H9 (cell line): ENCODE data around the gene IL36B. TPM values are rescaled to one million over a fixed set of nuclear protein-coding genes. Genes with fewer than 3 reads are reported as not detected.

Experiments used
- DNase-seq: peaks from one replicate; pipeline ENCODE4 v3.0.0-alpha.2; 2017
- H2AFZ ChIP-seq: one replicate; pipeline ENCODE4 v1.6.1; 2013; ENCODE audit warnings: mild to moderate bottlenecking, low read length, control low read depth, moderate library complexity
- H2AK5ac ChIP-seq: 2 replicates; pipeline ENCODE4 v1.6.1; 2013; ENCODE audit warnings: low read length, control low read depth, mixed read lengths; ENCODE audit not compliant: insufficient read length
- H2BK120ac ChIP-seq: one replicate; pipeline ENCODE4 v1.6.1; 2013; ENCODE audit warnings: low read depth, mild to moderate bottlenecking, low read length, control low read depth, inconsistent platforms; ENCODE audit not compliant: poor library complexity, severe bottlenecking
- H2BK12ac ChIP-seq: 2 replicates; pipeline ENCODE4 v1.6.1; 2013; ENCODE audit warnings: low read length, control low read depth, mixed read lengths, low read depth; ENCODE audit not compliant: insufficient read length
- H2BK15ac ChIP-seq: 2 replicates; pipeline ENCODE4 v1.6.1; 2013; ENCODE audit warnings: low read depth, low read length, control low read depth
- H2BK20ac ChIP-seq: one replicate; pipeline ENCODE4 v1.6.1; 2013; ENCODE audit warnings: low read depth, mild to moderate bottlenecking, low read length, control low read depth, inconsistent platforms; ENCODE audit not compliant: poor library complexity, severe bottlenecking
- H2BK5ac ChIP-seq: 2 replicates; pipeline ENCODE4 v1.6.1; 2013; ENCODE audit warnings: low read length, control low read depth, mixed read lengths; ENCODE audit not compliant: insufficient read length
- H3K14ac ChIP-seq: 2 replicates; pipeline ENCODE4 v1.6.1; 2013; ENCODE audit warnings: low read length, control low read depth; ENCODE audit not compliant: insufficient read depth
- H3K18ac ChIP-seq: 2 replicates; pipeline ENCODE4 v1.6.1; 2013; ENCODE audit warnings: low read depth, mild to moderate bottlenecking, mixed read lengths, low read length, control low read depth; ENCODE audit not compliant: insufficient read length
- H3K23ac ChIP-seq: 2 replicates; pipeline ENCODE4 v1.6.1; 2013; ENCODE audit warnings: low read length, control low read depth, mixed read lengths, low read depth; ENCODE audit not compliant: insufficient read length
- H3K23me2 ChIP-seq: 2 replicates; pipeline ENCODE4 v1.6.1; 2013; ENCODE audit warnings: low read depth, mild to moderate bottlenecking, mixed read lengths, low read length, control low read depth; ENCODE audit not compliant: insufficient read length, poor library complexity, severe bottlenecking
- H3K27ac ChIP-seq: 2 replicates; pipeline ENCODE4 v1.5.1; 2013; ENCODE audit warnings: low read length, control low read depth, mixed read lengths, low read depth; ENCODE audit not compliant: insufficient read length
- H3K27me3 ChIP-seq: 2 replicates; pipeline ENCODE4 v1.6.1; 2013; ENCODE audit warnings: low read length, control low read depth, inconsistent platforms; ENCODE audit not compliant: insufficient read depth
- H3K4ac ChIP-seq: 2 replicates; pipeline ENCODE4 v1.6.1; 2013; ENCODE audit warnings: low read depth, mild to moderate bottlenecking, control low read depth, inconsistent platforms, low read length, moderate library complexity
- H3K4me1 ChIP-seq: 2 replicates; pipeline ENCODE4 v1.6.1; 2013; ENCODE audit warnings: low read length, control low read depth, inconsistent platforms; ENCODE audit not compliant: insufficient read depth
- H3K4me2 ChIP-seq: 2 replicates; pipeline ENCODE4 v1.6.1; 2013; ENCODE audit warnings: low read length, control low read depth, mixed read lengths; ENCODE audit not compliant: insufficient read length, insufficient read depth
- H3K56ac ChIP-seq: 2 replicates; pipeline ENCODE4 v1.6.1; 2013; ENCODE audit warnings: low read depth, mild to moderate bottlenecking, mixed read lengths, low read length, control low read depth; ENCODE audit not compliant: insufficient read length
- H3K79me1 ChIP-seq: 2 replicates; pipeline ENCODE4 v1.6.1; 2013; ENCODE audit warnings: low read depth, mild to moderate bottlenecking, moderate library complexity, low read length, control low read depth, inconsistent platforms; ENCODE audit not compliant: insufficient read depth, poor library complexity, severe bottlenecking
- H3K79me2 ChIP-seq: 2 replicates; pipeline ENCODE4 v1.6.1; 2013; ENCODE audit warnings: low read length, control low read depth, inconsistent platforms; ENCODE audit not compliant: insufficient read depth
- H3K9ac ChIP-seq: 2 replicates; pipeline ENCODE4 v1.6.1; 2013; ENCODE audit warnings: low read length, control low read depth, mixed read lengths; ENCODE audit not compliant: insufficient read length; ENCODE audit errors: extremely low read depth
- H3K9me3 ChIP-seq: one replicate; pipeline ENCODE4 v1.6.1; 2013; ENCODE audit warnings: low read depth, low read length, inconsistent platforms; ENCODE audit not compliant: control insufficient read depth
- H3T11ph ChIP-seq: one replicate; pipeline ENCODE4 v1.6.1; 2013; ENCODE audit warnings: mild to moderate bottlenecking, low read length, control low read depth, inconsistent platforms
- H4K20me1 ChIP-seq: one replicate; pipeline ENCODE4 v1.6.1; 2013; ENCODE audit not compliant: control insufficient read depth, insufficient read length, insufficient read depth
- H4K5ac ChIP-seq: 2 replicates; pipeline ENCODE4 v1.6.1; 2013; ENCODE audit warnings: low read depth, mild to moderate bottlenecking, mixed read lengths, low read length, control low read depth; ENCODE audit not compliant: insufficient read length
- H4K8ac ChIP-seq: replicated peaks from 2 replicates; pipeline ENCODE4 v1.6.1; 2013; ENCODE audit warnings: low read length, control low read depth, mixed read lengths, low read depth; ENCODE audit not compliant: insufficient read length
- H4K91ac ChIP-seq: 2 replicates; pipeline ENCODE4 v1.6.1; 2013; ENCODE audit warnings: low read depth, mild to moderate bottlenecking, moderate library complexity, mixed read lengths, low read length, control low read depth; ENCODE audit not compliant: insufficient read length
- H3K27ac Mint-ChIP-seq, 3 experiments: 2 replicates in 2 of 3; 3 replicates in 1 of 3; pipeline ENCODE4 v1.8.0; 2020 to 2021; ENCODE audit warnings: mixed read lengths in 3 of 3, mild to moderate bottlenecking in 1 of 3, moderate library complexity in 1 of 3
- H3K27me3 Mint-ChIP-seq: 2 replicates; pipeline ENCODE4 v1.8.0; 2021; ENCODE audit warnings: low read depth, mild to moderate bottlenecking, moderate library complexity, mixed read lengths
- H3K36me3 Mint-ChIP-seq, 3 experiments: 2 replicates in 2 of 3; 3 replicates in 1 of 3; pipeline ENCODE4 v1.8.0; 2020 to 2021; ENCODE audit warnings: low read depth in 3 of 3, mixed read lengths in 3 of 3; ENCODE audit not compliant: insufficient read depth in 1 of 3
- H3K4me1 Mint-ChIP-seq, 2 experiments: 2 replicates each; pipeline ENCODE4 v1.8.0; 2020; ENCODE audit warnings: mixed read lengths in 2 of 2
- H3K4me3 Mint-ChIP-seq, 2 experiments: 2 replicates in 1 of 2; 3 replicates in 1 of 2; pipeline ENCODE4 v1.8.0; 2020 to 2021; ENCODE audit warnings: mild to moderate bottlenecking in 2 of 2, mixed read lengths in 2 of 2, moderate library complexity in 1 of 2
- H3K9me3 Mint-ChIP-seq, 2 experiments: 2 replicates in 1 of 2; 3 replicates in 1 of 2; pipeline ENCODE4 v1.8.0; 2020; ENCODE audit warnings: mild to moderate bottlenecking in 2 of 2, mixed read lengths in 2 of 2, moderate library complexity in 1 of 2
- CTCF ChIP-seq: fragments of 200-600 bp; sonication (generic); conservative IDR thresholded peaks from 3 replicates; pipeline ENCODE4 v1.8.0; 2021; ENCODE audit warnings: antibody characterized with exemption, mild to moderate bottlenecking
- WGBS: extraction: QIAGEN DNeasy Blood & Tissue Kit; methylation state at CpG from one replicate; pipeline ENCODE4 v1.1.7; 2013; ENCODE audit warnings: missing lambda C conversion rate, low lambda C conversion rate, mixed read lengths; ENCODE audit not compliant: insufficient read length; ENCODE audit errors: extremely low coverage; 5-methylcytosine and 5-hydroxymethylcytosine counted together
- total RNA-seq: library from RNA; stranded (reverse); gene quantifications from 2 replicates; pipeline ENCODE4 v1.2.1, GENCODE V29; 2021

Gene IL36B
- total RNA-seq, 1 experiment from 2014 or later, result not detected

DNA sequence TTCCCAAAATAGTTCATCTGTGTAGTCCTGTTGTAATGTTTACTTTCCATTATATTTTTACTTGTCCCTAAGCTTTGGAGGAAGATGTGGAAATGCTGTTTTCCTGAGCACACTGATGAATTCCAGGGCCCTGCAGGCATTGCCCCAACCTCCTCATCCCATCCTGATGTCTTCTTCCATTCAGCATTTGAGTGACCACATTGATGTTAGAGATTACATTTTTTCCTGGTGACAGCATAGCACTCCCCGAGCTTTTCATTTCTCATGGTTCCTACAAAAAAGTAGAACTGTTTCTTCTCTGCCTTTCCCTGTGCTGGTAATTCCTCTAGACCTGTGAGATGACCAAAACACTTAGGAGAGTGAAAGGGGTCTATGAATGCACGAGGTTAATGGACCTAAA lies 42.6 kb downstream of the IL36B start:
- H3K4me2 ChIP-seq, result no peak overlapping the region
- H3K9me3 ChIP-seq, result no peaks in the 10 kb centered on the region
- H4K5ac ChIP-seq, result no peak overlapping the region
- H3K9ac ChIP-seq, result no peak overlapping the region
- no peak for TF ChIP-seq CTCF
- Mint-ChIP-seq H3K27me3 (peaks cover 25% of the 10 kb centered on the region), H3K27ac (no peak overlapping the region), H3K36me3 (no peaks in the 10 kb centered on the region), H3K4me3 (no peak overlapping the region), H3K4me1 (no peaks in the 10 kb centered on the region), H3K9me3 (peaks cover 7 to 62% of the 10 kb centered on the region in 2 experiments)
- no CpG with 5 or more reads among the region's 2 CpGs for WGBS
- no peak overlapping the region for H3K4ac ChIP-seq
- H3K14ac ChIP-seq, result no peak overlapping the region
- H2AK5ac ChIP-seq, result no peak overlapping the region
- no peaks in the 10 kb centered on the region for H3K27me3 ChIP-seq
- H2BK120ac ChIP-seq, result no peak overlapping the region
- peak overlapping the region; percentile 26 for H2BK20ac ChIP-seq
- H3K56ac ChIP-seq, result no peak overlapping the region
- no peak overlapping the region for H2BK5ac ChIP-seq
- H4K20me1 ChIP-seq, result no peaks in the 10 kb centered on the region
- H3K4me1 ChIP-seq, result no peaks in the 10 kb centered on the region
- H2BK12ac ChIP-seq, result no peak overlapping the region
- H3K79me1 ChIP-seq, result no peaks in the 10 kb centered on the region
- no peak overlapping the region for H3T11ph ChIP-seq
- H3K79me2 ChIP-seq, result no peaks in the 10 kb centered on the region
- no peak overlapping the region for H2AFZ ChIP-seq
- H3K18ac ChIP-seq, result no peak overlapping the region
- no peak overlapping the region for H3K27ac ChIP-seq
- no peak overlapping the region for H4K91ac ChIP-seq
- no peak for DNase-seq
- no peak overlapping the region for H4K8ac ChIP-seq
- no peaks in the 10 kb centered on the region for H3K23me2 ChIP-seq
- H3K23ac ChIP-seq, result no peak overlapping the region
- H2BK15ac ChIP-seq, result no peak overlapping the region
